HepG2 (cell line): ENCODE results near the gene HYAL2. TPM values are rescaled to one million over a fixed set of nuclear protein-coding genes. Genes with fewer than 3 reads are reported as not detected.

Source experiments
- CREM ChIP-seq, 2 experiments: sonication (generic) in 1 of 2; formaldehyde crosslinking in 1 of 2; IDR thresholded peaks; 2 replicates each; pipeline versions ENCODE4 v1.4.0 to v1.6.1; 2016 to 2020; ENCODE audit warnings: antibody characterized with exemption in 1 of 2, mild to moderate bottlenecking in 1 of 2, missing genetic modification reagents in 1 of 2
- IRF2 ChIP-seq: IDR thresholded peaks from 2 replicates; pipeline ENCODE4 v1.6.1; 2018; ENCODE audit warnings: missing genetic modification reagents, missing compliant biosample characterization
- KDM5A ChIP-seq: fragments of 200-600 bp; sonication (generic); IDR thresholded peaks from 2 replicates; pipeline ENCODE4 v1.7.0; 2018; ENCODE audit warnings: antibody characterized with exemption, mild to moderate bottlenecking, low read length, borderline replicate concordance
- NFYC ChIP-seq: IDR thresholded peaks from 2 replicates; pipeline ENCODE4 v1.6.1; 2016; ENCODE audit warnings: missing genetic modification reagents, missing compliant biosample characterization
- POLR2G ChIP-seq: fragments of 200-400 bp; formaldehyde crosslinking; IDR thresholded peaks from 2 replicates; pipeline ENCODE4 v1.6.1; 2018; ENCODE audit warnings: mild to moderate bottlenecking, low read depth, low read length, moderate library complexity
- RXRB ChIP-seq: IDR thresholded peaks from 2 replicates; pipeline ENCODE4 v1.6.1; 2016; ENCODE audit warnings: borderline replicate concordance, missing genetic modification reagents, missing compliant biosample characterization
- SRF ChIP-seq: IDR thresholded peaks from 2 replicates; pipeline ENCODE4 v1.6.1; 2011; ENCODE audit warnings: mild to moderate bottlenecking, low read depth, low read length, moderate library complexity
- ZNF142 ChIP-seq: sonication (generic); formaldehyde crosslinking; IDR thresholded peaks from 2 replicates; pipeline ENCODE4 v1.4.0; 2020; ENCODE audit warnings: missing genetic modification reagents
- ZNF17 ChIP-seq: sonication (generic); formaldehyde crosslinking; IDR thresholded peaks from 2 replicates; pipeline ENCODE4 v1.5.0; 2020; ENCODE audit warnings: mild to moderate bottlenecking, missing genetic modification reagents
- ZNF574 ChIP-seq: sonication (generic); formaldehyde crosslinking; IDR thresholded peaks from 2 replicates; pipeline ENCODE4 v1.4.0; 2020; ENCODE audit warnings: missing genetic modification reagents
- ZNF737 ChIP-seq: sonication (generic); formaldehyde crosslinking; IDR thresholded peaks from 2 replicates; pipeline ENCODE4 v1.5.0; 2020; ENCODE audit warnings: missing genetic modification reagents, mild to moderate bottlenecking, borderline replicate concordance
- ZNF740 ChIP-seq: sonication (generic); formaldehyde crosslinking; IDR thresholded peaks from 2 replicates; pipeline ENCODE4 v1.4.0; 2020; ENCODE audit warnings: missing genetic modification reagents
- polyA plus RNA-seq, 8 experiments: library from polyadenylated mRNA; depleted of rRNA in 3 of 8; stranded (reverse) in 7 of 8; unstranded in 1 of 8; fragments of >200 nt; fragmentation: Illumina TruSeq in 4 of 8; extraction: Trizol in 4 of 8; gene quantifications; 2 replicates each; pipeline versions ENCODE4 v1.2.1 to v1.2.3, GENCODE V29; 2011 to 2016; ENCODE audit warnings: low read depth in 4 of 8, missing spikeins in 1 of 8, mixed read lengths in 1 of 8; ENCODE audit not compliant: insufficient read depth in 1 of 8
- total RNA-seq, 5 experiments: library from RNA; depleted of rRNA; stranded (reverse); fragments of >200 nt; fragmentation: Illumina TruSeq; extraction: Trizol; gene quantifications; 2 replicates each; pipeline ENCODE4 v1.2.3, GENCODE V29; 2016; ENCODE audit warnings: low read depth in 1 of 5
- TF ChIP-seq, protein P1 (sequence below): sonication (generic); formaldehyde crosslinking; IDR thresholded peaks from 2 replicates; pipeline ENCODE4 v1.4.0; 2020; ENCODE audit warnings: mild to moderate bottlenecking, missing genetic modification reagents
- TF ChIP-seq, protein P2 (sequence below): sonication (generic); formaldehyde crosslinking; IDR thresholded peaks from 2 replicates; pipeline ENCODE4 v1.8.1; 2023; ENCODE audit warnings: mild to moderate bottlenecking, missing genetic modification reagents

Gene HYAL2
- total and polyA plus RNA-seq, 2 of the 13 experiments (the other 11 are each of a cell fraction or from before 2014, with no cell fraction given) = 76.2 to 102 TPM

DNA sequence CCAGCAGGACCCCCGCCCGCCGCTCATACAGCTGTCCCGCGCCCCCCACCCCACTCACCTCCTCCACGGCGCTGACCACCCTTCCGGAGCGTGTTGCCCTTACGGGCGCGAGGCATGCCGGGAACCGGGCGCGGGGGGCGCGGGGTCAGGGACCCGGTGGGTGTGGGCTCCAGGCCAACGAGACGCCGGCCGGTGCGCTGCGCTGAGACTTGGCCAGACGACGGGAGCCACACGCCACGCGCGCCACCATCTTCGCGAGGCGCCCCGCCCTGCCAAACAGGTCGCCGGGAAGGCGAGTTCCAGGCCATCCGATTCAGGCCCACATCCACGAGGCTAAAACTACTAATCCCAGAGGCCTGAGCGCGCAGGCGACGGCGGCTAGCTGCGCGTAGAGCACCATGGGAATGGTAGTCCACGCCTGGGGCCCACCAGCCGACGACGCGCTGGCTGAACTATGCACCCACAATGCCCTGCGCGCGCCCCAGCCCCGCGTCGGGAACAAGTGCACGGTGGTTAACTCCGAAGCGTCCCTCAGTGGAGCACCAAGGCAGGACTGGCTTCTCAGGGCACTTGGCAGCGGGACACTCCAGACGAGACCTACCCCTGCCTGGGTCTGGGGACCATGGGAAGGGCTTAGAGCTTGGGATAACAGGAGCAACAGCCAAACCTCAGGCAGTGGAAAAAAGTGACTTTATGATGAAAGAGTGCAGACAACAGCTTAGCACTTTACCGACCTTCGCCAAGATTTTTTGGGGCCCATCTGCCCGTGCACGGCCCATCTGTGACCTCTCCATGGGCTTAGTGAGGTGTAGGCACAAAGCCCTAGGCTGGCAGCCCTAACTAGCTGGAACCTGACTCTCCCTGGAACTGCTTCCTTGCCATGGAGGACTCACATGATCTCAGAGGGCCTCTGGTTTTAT lies 30.1 kb downstream of the HYAL2 start, which contains the start of gene IFRD2 (continued):
- TF ChIP-seq, protein P1, sequence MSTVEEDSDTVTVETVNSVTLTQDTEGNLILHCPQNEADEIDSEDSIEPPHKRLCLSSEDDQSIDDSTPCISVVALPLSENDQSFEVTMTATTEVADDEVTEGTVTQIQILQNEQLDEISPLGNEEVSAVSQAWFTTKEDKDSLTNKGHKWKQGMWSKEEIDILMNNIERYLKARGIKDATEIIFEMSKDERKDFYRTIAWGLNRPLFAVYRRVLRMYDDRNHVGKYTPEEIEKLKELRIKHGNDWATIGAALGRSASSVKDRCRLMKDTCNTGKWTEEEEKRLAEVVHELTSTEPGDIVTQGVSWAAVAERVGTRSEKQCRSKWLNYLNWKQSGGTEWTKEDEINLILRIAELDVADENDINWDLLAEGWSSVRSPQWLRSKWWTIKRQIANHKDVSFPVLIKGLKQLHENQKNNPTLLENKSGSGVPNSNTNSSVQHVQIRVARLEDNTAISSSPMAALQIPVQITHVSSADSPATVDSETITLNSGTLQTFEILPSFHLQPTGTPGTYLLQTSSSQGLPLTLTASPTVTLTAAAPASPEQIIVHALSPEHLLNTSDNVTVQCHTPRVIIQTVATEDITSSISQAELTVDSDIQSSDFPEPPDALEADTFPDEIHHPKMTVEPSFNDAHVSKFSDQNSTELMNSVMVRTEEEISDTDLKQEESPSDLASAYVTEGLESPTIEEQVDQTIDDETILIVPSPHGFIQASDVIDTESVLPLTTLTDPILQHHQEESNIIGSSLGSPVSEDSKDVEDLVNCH = 0 out of 2 replicates have a peak, but pooled peaks have one; percentile 39
- TF ChIP-seq ZNF737 (CRISPR knock-in tag) (no peak), CREM (IDR thresholded peaks at IDR 0.05) (peak; percentile 100), CREM (CRISPR knock-in tag; IDR thresholded peaks at IDR 0.05) (peak; percentile 65), NFYC (peak; percentile 48; the same call in 1 of the 2 replicates), KDM5A (peak; percentile 30; the same call in 1 of the 2 replicates), RXRB (CRISPR knock-in tag) (peak; percentile 56; the same call in 1 of the 2 replicates), SRF (no peak), ZNF574 (CRISPR knock-in tag) (peak; percentile 96), ZNF17 (CRISPR knock-in tag) (no peak), ZNF740 (CRISPR knock-in tag) (no peak), POLR2G (peak; percentile 87), ZNF142 (CRISPR knock-in tag) (no peak), IRF2 (CRISPR knock-in tag) (peak; percentile 98)
- TF ChIP-seq, protein P2, sequence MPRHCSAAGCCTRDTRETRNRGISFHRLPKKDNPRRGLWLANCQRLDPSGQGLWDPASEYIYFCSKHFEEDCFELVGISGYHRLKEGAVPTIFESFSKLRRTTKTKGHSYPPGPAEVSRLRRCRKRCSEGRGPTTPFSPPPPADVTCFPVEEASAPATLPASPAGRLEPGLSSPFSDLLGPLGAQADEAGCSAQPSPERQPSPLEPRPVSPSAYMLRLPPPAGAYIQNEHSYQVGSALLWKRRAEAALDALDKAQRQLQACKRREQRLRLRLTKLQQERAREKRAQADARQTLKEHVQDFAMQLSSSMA = no peak
